GM12878 (cell line): ENCODE measurements around the gene SHMT1. TPM values are rescaled to one million over a fixed set of nuclear protein-coding genes. Genes with fewer than 3 reads are reported as not detected.

Experiments used
- ATAC-seq: fragments of 200-7000 bp; cut with Tn5 transposase; 3 replicates; pipeline ENCODE4 v1.9.1; 2020; ENCODE audit warnings: mild to moderate bottlenecking, moderate library complexity
- BruUV-seq: library from RNA; stranded (reverse); fragments of 400-500 nt; replicated peaks from 2 replicates; lab custom pipeline; 2021; lab: Mats Ljungman, UMichigan
- CTCF ChIA-PET: fragments of 300-600 bp; sonication (Branson Sonifier 250); formaldehyde crosslinking; extraction: SDS; loops from one replicate; lab custom pipeline; 2021; ENCODE audit warnings: inconsistent platforms; lab: Yijun Ruan, JAX
- POLR2A ChIA-PET: fragments of 350-600 bp; formaldehyde crosslinking; extraction: SDS; loops from one replicate; lab custom pipeline; 2021; ENCODE audit warnings: inconsistent platforms; lab: Charles Lee
- RAD21 ChIA-PET: fragments of 300-600 bp; sonication (Branson Sonifier 250); formaldehyde crosslinking; loops from one replicate; lab custom pipeline; 2023; ENCODE audit warnings: antibody characterized with exemption; ENCODE audit not compliant: unreplicated experiment; lab: Charles Lee
- SMC1A ChIA-PET: fragments of 300-600 bp; sonication (Branson Sonifier 250); formaldehyde crosslinking; loops from one replicate; lab custom pipeline; 2023; ENCODE audit not compliant: unreplicated experiment, uncharacterized antibody; lab: Charles Lee
- DNase-seq: peaks from one replicate; pipeline ENCODE4 v3.0.0-alpha.2; 2011; ENCODE audit warnings: low read depth, low spot score
- FAIRE-seq: peaks from 3 replicates; lab custom pipeline; 2011; peaks lifted over from hg19 to GRCh38; lab: Jason Lieb, UNC
- H2AFZ ChIP-seq: 2 replicates; pipeline ENCODE4 v1.6.0; 2011; ENCODE audit warnings: low read depth, low read length, control low read depth; ENCODE audit not compliant: control insufficient read depth
- H3K27ac ChIP-seq: 2 replicates; pipeline ENCODE4 v1.5.1; 2011; ENCODE audit warnings: control low read depth; ENCODE audit not compliant: control insufficient read depth, insufficient read depth
- H3K27me3 ChIP-seq, 2 experiments: replicated peaks in 1 of 2; 2 replicates each; pipeline versions ENCODE4 v1.6.0 to v1.6.1; 2011; ENCODE audit warnings: low read length in 1 of 2; ENCODE audit not compliant: control insufficient read depth in 2 of 2, insufficient read depth in 2 of 2
- H3K36me3 ChIP-seq, 2 experiments: 2 replicates each; pipeline ENCODE4 v1.5.1; 2011; ENCODE audit warnings: low read length in 1 of 2; ENCODE audit not compliant: control insufficient read depth in 2 of 2, insufficient read depth in 2 of 2
- H3K4me1 ChIP-seq: 2 replicates; pipeline ENCODE4 v1.6.1; 2011; ENCODE audit warnings: mild to moderate bottlenecking, low read length, moderate library complexity, mixed read lengths; ENCODE audit not compliant: control insufficient read depth, insufficient read depth
- H3K4me2 ChIP-seq: 2 replicates; pipeline ENCODE4 v1.6.0; 2011; ENCODE audit warnings: control low read depth; ENCODE audit not compliant: control insufficient read depth, insufficient read depth
- H3K4me3 ChIP-seq: fragments of 200-600 bp; sonication (generic); 2 replicates; pipeline ENCODE4 v1.5.1; 2016
- H3K79me2 ChIP-seq: 2 replicates; pipeline ENCODE4 v1.6.0; 2011; ENCODE audit warnings: low read length; ENCODE audit not compliant: control insufficient read depth, insufficient read depth
- H3K9ac ChIP-seq: 2 replicates; pipeline ENCODE4 v1.8.0; 2011; ENCODE audit warnings: low read length, control low read depth, mixed read lengths; ENCODE audit not compliant: control insufficient read depth, insufficient read depth
- H3K9me3 ChIP-seq: replicated peaks from 3 replicates; pipeline ENCODE4 v1.5.1; 2011; ENCODE audit warnings: mild to moderate bottlenecking, low read length; ENCODE audit not compliant: control insufficient read depth, insufficient read depth
- H4K20me1 ChIP-seq: 2 replicates; pipeline ENCODE4 v1.6.0; 2011; ENCODE audit not compliant: control insufficient read depth, insufficient read depth
- CTCF ChIP-seq, 3 experiments: IDR thresholded peaks in 2 of 3; conservative IDR thresholded peaks in 1 of 3; 2 replicates each; pipeline ENCODE4 v1.5.1; 2011; ENCODE audit warnings: low read depth in 3 of 3, low read length in 3 of 3, mild to moderate bottlenecking in 3 of 3, control low read depth in 2 of 3, moderate library complexity in 2 of 3, inconsistent platforms in 1 of 3, mixed read lengths in 1 of 3; ENCODE audit not compliant: control insufficient read depth in 2 of 3, insufficient read depth in 1 of 3; ENCODE audit errors: extremely low read depth in 1 of 3
- EP300 ChIP-seq, 2 experiments: fragments of 150-350 bp in 1 of 2; IDR thresholded peaks; 2 replicates each; pipeline ENCODE4 v1.6.1; 2011 to 2012; ENCODE audit warnings: low read depth in 2 of 2, low read length in 2 of 2, borderline replicate concordance in 1 of 2, improper control_type of control experiment in 1 of 2, inconsistent platforms in 1 of 2; ENCODE audit not compliant: control insufficient read depth in 1 of 2
- MEF2B ChIP-seq: fragments of 450-650 bp; IDR thresholded peaks from 2 replicates; pipeline ENCODE4 v1.6.1; 2018; ENCODE audit warnings: mild to moderate bottlenecking, moderate library complexity; ENCODE audit not compliant: partially characterized antibody, poor library complexity, severe bottlenecking
- PAX5 ChIP-seq: IDR thresholded peaks from 2 replicates; pipeline ENCODE4 v1.6.1; 2011; ENCODE audit warnings: low read depth, low read length, borderline replicate concordance
- SMC3 ChIP-seq: IDR thresholded peaks from 2 replicates; pipeline ENCODE4 v1.6.1; 2011; ENCODE audit warnings: low read length, improper control_type of control experiment, borderline replicate concordance
- SREBF2 ChIP-seq: IDR thresholded peaks from 2 replicates; pipeline ENCODE4 v1.6.1; 2012; ENCODE audit warnings: mild to moderate bottlenecking, low read length
- WGBS: methylation state at CpG from one replicate; pipeline ENCODE4 v1.1.6; 2016; ENCODE audit warnings: low lambda C conversion rate; ENCODE audit not compliant: insufficient replicate concordance, insufficient coverage; ENCODE audit errors: missing lambda C conversion rate; 5-methylcytosine and 5-hydroxymethylcytosine counted together
- in situ Hi-C: fragments of 300-500 bp; cut with MboI; formaldehyde crosslinking; loops from 9 replicates; pipeline ENCODE4 v1.14.3; 2018; ENCODE audit warnings: mixed read lengths
- intact Hi-C: fragments of 100-400 bp; cut with micrococcal nuclease; formaldehyde crosslinking; loops from one replicate; pipeline ENCODE4 v1.14.2; 2022; ENCODE audit not compliant: unreplicated experiment
- polyA plus RNA-seq, 11 experiments: library from polyadenylated mRNA; depleted of rRNA in 4 of 11; unstranded in 6 of 11; stranded (reverse) in 5 of 11; fragments of >200 nt; fragmentation: Nextera tagmentation in 4 of 11; fragmentation: Illumina TruSeq in 1 of 11; extraction: Ambion mirVana in 4 of 11; extraction: Trizol in 1 of 11; gene quantifications; 1 replicate in 1 of 11; 2 replicates in 10 of 11; pipeline versions ENCODE4 v1.2.1 to v1.2.3, GENCODE V29; 2011 to 2016; ENCODE audit warnings: inconsistent platforms in 2 of 11, missing spikeins in 2 of 11, low read depth in 1 of 11
- total RNA-seq, 4 experiments: library from RNA; depleted of rRNA in 3 of 4; stranded (reverse); fragments of >200 nt in 3 of 4; fragmentation: Illumina TruSeq in 1 of 4; extraction: Trizol in 1 of 4; gene quantifications; 2 replicates each; pipeline versions ENCODE4 v1.2.1 to v1.2.3, GENCODE V29; 2013 to 2021

SHMT1 gene
- total and polyA plus RNA-seq, 10 of the 15 experiments (the other 5 are each of a cell fraction or from before 2014, with no cell fraction given) = 5.2 to 60.1 (median 34.6) TPM

GRCh38 chr17:18323007-18323406 is 40.3 kb downstream of the SHMT1 start:
- ChIA-PET RAD21 (no interaction called here), CTCF (interaction anchor here (1.2 kb wide), 2 partner anchors 11 to 103 kb away, joined by 3 to 4 read pairs; no protein-coding TSS in a partner anchor), SMC1A (no interaction called here), POLR2A (no interaction called here)
- peaks cover 3% of the 10 kb centered on the region; the same call in 2 of the 3 replicates for H3K9me3 ChIP-seq
- H3K27me3 ChIP-seq = no peaks in the 10 kb centered on the region
- in situ Hi-C loops (no loop called here), intact Hi-C loops (no loop called here)
- H3K79me2 ChIP-seq = peaks cover 12% of the 10 kb centered on the region
- WGBS = 69% methylated on average over 3 of the region's 3 CpGs
- FAIRE-seq = no peak
- no peak overlapping the region for H3K4me3 ChIP-seq
- H2AFZ ChIP-seq = no peak overlapping the region
- BruUV-seq = no TSS peak
- ATAC-seq = no peak
- TF ChIP-seq SMC3 (no peak), PAX5 (no peak), CTCF (IDR thresholded peaks at IDR 0.05 in 2 of 3, conservative IDR thresholded peaks at IDR 0.05 in 1 of 3; ENCODE audit: control insufficient read depth in 2 of 3, extremely low read depth in 1 of 3, insufficient read depth in 1 of 3, low read depth in 3 of 3, low read length in 3 of 3) (peak in 2 of 3 experiments; percentile 3 to 25; a peak in 2 of 6 replicates), EP300 (IDR thresholded peaks at IDR 0.05; ENCODE audit: borderline replicate concordance in 1 of 2, control insufficient read depth in 1 of 2, low read depth in 2 of 2, low read length in 2 of 2) (no peak), MEF2B (no peak), SREBF2 (no peak)
- no peak overlapping the region for H3K27ac ChIP-seq
- no peak overlapping the region for H3K4me2 ChIP-seq
- H3K9ac ChIP-seq = no peak overlapping the region
- peaks cover 30% of the 10 kb centered on the region for H3K4me1 ChIP-seq
- H4K20me1 ChIP-seq = peaks cover 6% of the 10 kb centered on the region
- DNase-seq = no peak
- H3K36me3 ChIP-seq = peaks cover 2 to 17% of the 10 kb centered on the region in 2 experiments; a peak in 3 of 4 replicates
